Activated CD8-positive, alpha-beta T cell treated with anti-CD3 and anti-CD28 coated beads for 36 hours (primary cell): Measurements from ENCODE around the gene BTRC. TPM values are rescaled to one million over a fixed set of nuclear protein-coding genes. Genes with fewer than 3 reads are reported as not detected.
"Not testable (repeated sequence)": the region's sequence is repeated elsewhere in the genome, so short reads cannot be mapped to it uniquely, and the experiment has no call there.

Source experiments
- ATAC-seq: fragments of 200-7000 bp; cut with Tn5 transposase; one replicate; pipeline ENCODE4 v1.10.0; 2021; ENCODE audit warnings: mild to moderate bottlenecking, moderate library complexity
- CTCF ChIA-PET: fragments of 350-600 bp; sonication (Branson Sonifier 250); formaldehyde crosslinking; loops from one replicate; lab custom pipeline; 2021; ENCODE audit warnings: antibody characterized with exemption; lab: Charles Lee
- POLR2A ChIA-PET: fragments of 350-600 bp; sonication (Branson Sonifier 250); formaldehyde crosslinking; loops from one replicate; lab custom pipeline; 2021; ENCODE audit warnings: antibody characterized with exemption; lab: Charles Lee
- DNase-seq: peaks from one replicate; pipeline ENCODE4 v3.0.0-alpha.2; 2020
- H3K27ac Mint-ChIP-seq: one replicate; pipeline ENCODE4 v1.8.0; 2021; ENCODE audit warnings: mild to moderate bottlenecking, mixed read lengths
- H3K27me3 Mint-ChIP-seq: one replicate; pipeline ENCODE4 v1.8.0; 2021; ENCODE audit warnings: mixed read lengths
- H3K36me3 Mint-ChIP-seq: one replicate; pipeline ENCODE4 v1.8.0; 2021; ENCODE audit warnings: low read depth, mixed read lengths
- H3K4me1 Mint-ChIP-seq: one replicate; pipeline ENCODE4 v1.8.0; 2021; ENCODE audit warnings: low read depth, mixed read lengths
- H3K4me3 Mint-ChIP-seq: one replicate; pipeline ENCODE4 v1.8.0; 2021; ENCODE audit warnings: mild to moderate bottlenecking, moderate library complexity, mixed read lengths
- H3K9me3 Mint-ChIP-seq: one replicate; pipeline ENCODE4 v1.8.0; 2021; ENCODE audit warnings: mixed read lengths
- CTCF ChIP-seq: fragments of 200-600 bp; IDR thresholded peaks from one replicate; pipeline ENCODE4 v1.8.0; 2022; ENCODE audit warnings: antibody characterized with exemption, mild to moderate bottlenecking
- intact Hi-C: fragments of 100-400 bp; cut with micrococcal nuclease; formaldehyde crosslinking; loops from one replicate; pipeline ENCODE4 v1.10.0; 2022
- total RNA-seq, 2 experiments: library from RNA; stranded (reverse); gene quantifications; one replicate each; pipeline ENCODE4 v1.2.3, GENCODE V29; 2021

The BTRC gene
- total RNA-seq, 2 experiments from 2014 or later = 11.6 to 14.6 TPM

- Mint-ChIP-seq H3K36me3 (peaks cover 10% of the 10 kb centered on the region), H3K27ac (no peak overlapping the region), H3K9me3 (peaks cover 12% of the 10 kb centered on the region), H3K4me1 (peaks cover 9% of the 10 kb centered on the region), H3K27me3 (no peaks in the 10 kb centered on the region), H3K4me3 (no peak overlapping the region)
- no peak for TF ChIP-seq CTCF
- ChIA-PET CTCF (no interaction called here), POLR2A (no interaction called here)
- intact Hi-C loops = no loop called here
- no peak for DNase-seq
- no peak for ATAC-seq
These were observed 61.9 kb downstream of the BTRC start for GRCh38 chr10:101415884-101416283.

GRCh38 chr10:101421967-101422366 lies 68.0 kb downstream of the BTRC start:
- ATAC-seq, H3K27ac Mint-ChIP-seq, intact Hi-C loops, H3K4me1 Mint-ChIP-seq, H3K36me3 Mint-ChIP-seq, POLR2A ChIA-PET, H3K9me3 Mint-ChIP-seq, H3K27me3 Mint-ChIP-seq, CTCF ChIA-PET, H3K4me3 Mint-ChIP-seq, DNase-seq: not testable (repeated sequence)

- Mint-ChIP-seq H3K4me3 (no peak overlapping the region), H3K9me3 (peaks cover 1% of the 10 kb centered on the region), H3K36me3 (no peaks in the 10 kb centered on the region), H3K27me3 (no peaks in the 10 kb centered on the region), H3K4me1 (peaks cover 4% of the 10 kb centered on the region), H3K27ac (no peak overlapping the region)
- ChIA-PET POLR2A (no interaction called here), CTCF (interaction anchor here (1.0 kb wide), 1 partner anchor 18 kb away, joined by 5 read pairs; no protein-coding TSS in a partner anchor)
- intact Hi-C loops = no loop called here
- no peak for TF ChIP-seq CTCF
- ATAC-seq (no peak), DNase-seq (no peak)
These were observed 71.6 kb downstream of the BTRC start for GRCh38 chr10:101425535-101425934.

- intact Hi-C loops = no loop called here
- Mint-ChIP-seq H3K4me1 (peaks cover 4% of the 10 kb centered on the region), H3K9me3 (no peaks in the 10 kb centered on the region), H3K36me3 (peaks cover 3% of the 10 kb centered on the region), H3K4me3 (no peak overlapping the region), H3K27me3 (no peaks in the 10 kb centered on the region), H3K27ac (no peak overlapping the region)
- no peak for ATAC-seq
- CTCF ChIA-PET = interaction anchor here (1.0 to 1.3 kb wide), 2 partner anchors 16 to 39 kb away, joined by 3 read pairs; no protein-coding TSS in a partner anchor
- no peak for TF ChIP-seq CTCF
- POLR2A ChIA-PET = no interaction called here
- no peak for DNase-seq
These were observed 74.1 kb downstream of the BTRC start for GRCh38 chr10:101428036-101428435.

- no peak for ATAC-seq
- Mint-ChIP-seq H3K27me3 (no peaks in the 10 kb centered on the region), H3K36me3 (peaks cover 3% of the 10 kb centered on the region), H3K9me3 (no peaks in the 10 kb centered on the region), H3K4me1 (peaks cover 4% of the 10 kb centered on the region), H3K4me3 (no peak overlapping the region), H3K27ac (no peak overlapping the region)
- ChIA-PET POLR2A (interaction anchor here (0.7 to 0.8 kb wide), 2 partner anchors 35 kb away, joined by 3 read pairs; no protein-coding TSS in a partner anchor), CTCF (no interaction called here)
- intact Hi-C loops = no loop called here
- TF ChIP-seq CTCF = no peak
- no peak for DNase-seq
These were observed 75.5 kb downstream of the BTRC start for GRCh38 chr10:101429423-101429822.
